ENCODE results near the gene IMP3.

IMP3 gene

DNA sequence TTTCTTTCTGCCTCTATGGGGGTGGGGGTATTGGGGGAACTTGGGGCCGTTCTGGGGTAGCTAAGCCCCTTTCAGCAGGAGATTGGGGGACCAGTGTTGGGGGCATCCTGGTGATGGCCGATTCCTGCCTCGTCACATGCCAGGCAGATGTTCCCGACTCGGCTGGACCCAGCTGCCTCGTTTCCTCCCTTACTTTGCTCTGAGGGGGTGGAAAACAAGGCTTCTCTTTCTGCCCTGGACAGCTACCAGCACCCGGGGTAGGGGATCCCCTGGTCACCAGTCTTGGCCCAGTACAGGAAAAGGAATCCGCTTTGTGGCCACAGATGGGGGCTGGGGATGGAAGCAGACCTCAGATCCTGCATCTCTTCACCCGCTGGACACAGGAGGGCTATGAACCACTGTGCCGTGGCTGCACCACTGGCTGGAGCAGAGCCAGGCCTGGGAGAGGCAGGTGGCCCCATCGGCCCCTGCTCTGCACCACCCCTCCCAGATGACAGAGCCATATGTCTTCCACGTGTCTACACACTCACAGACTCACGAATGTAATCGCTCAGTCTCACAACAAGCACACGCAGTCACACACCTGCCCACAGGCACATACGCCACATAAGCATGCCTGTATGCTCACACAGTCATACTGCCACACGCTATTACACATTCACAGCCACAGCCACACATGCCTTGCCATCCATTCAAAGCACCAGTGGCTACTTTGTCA lies 20.1 kb upstream of the IMP3 start:
- Histone ChIP-seq H3K9me3 (ENCODE audit: control insufficient read depth in 2 of 2, low read length in 2 of 2) (no peaks in the 10 kb centered on the region), H3K27ac (ENCODE audit: low read depth in 2 of 2, low read length in 2 of 2) (peak overlapping the region in 1 of 2 donors; percentile 67), H3K9ac (ENCODE audit: low read depth in 1 of 2, low read length in 2 of 2) (no peak overlapping the region), H3K36me3 (ENCODE audit: control insufficient read depth in 2 of 2, insufficient read depth in 2 of 2, low read length in 2 of 2) (peaks cover 13 to 20% of the 10 kb centered on the region in 2 donors), H3K4me3 (ENCODE audit: low read length in 2 of 2) (no peak overlapping the region), H3K27me3 (ENCODE audit: control insufficient read depth in 2 of 2, insufficient read depth in 2 of 2, low read length in 2 of 2) (no peaks in the 10 kb centered on the region), H3K4me1 (ENCODE audit: control insufficient read depth in 2 of 2, insufficient read depth in 2 of 2, low read length in 2 of 2) (peaks cover 24 to 29% of the 10 kb centered on the region in 2 donors)

DNA sequence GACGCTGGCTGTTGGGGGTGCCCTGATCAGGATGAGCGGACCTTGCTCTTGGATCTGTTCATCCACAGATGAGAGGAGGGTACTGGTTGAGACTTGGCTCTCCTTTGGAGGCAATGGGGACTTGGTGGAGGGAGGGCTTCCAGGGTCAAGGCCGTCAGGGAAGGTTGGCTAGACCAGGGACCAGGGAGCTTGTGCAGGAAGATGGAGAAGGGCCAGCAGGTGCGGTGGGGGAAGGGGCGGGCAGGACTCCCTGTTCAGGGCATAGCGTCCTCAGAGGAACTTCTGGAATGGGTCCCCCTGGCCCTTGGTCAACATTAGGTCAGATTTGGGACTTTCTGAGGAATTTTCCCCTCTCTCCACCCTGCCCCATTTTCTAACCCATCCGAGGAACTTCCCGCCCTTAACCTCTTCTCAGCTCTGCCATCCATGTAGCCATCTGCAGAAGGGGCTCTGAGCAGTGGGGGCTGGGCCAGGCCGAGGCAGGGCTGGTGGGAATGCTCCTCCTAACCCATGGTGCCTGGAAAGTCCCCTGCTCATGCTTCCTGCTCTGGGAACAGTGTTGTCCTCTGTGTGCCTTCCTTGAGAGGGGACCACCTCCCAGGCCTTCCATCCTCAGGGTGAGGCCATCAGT lies 19.2 kb upstream of the IMP3 start:
- Histone ChIP-seq H3K27ac (ENCODE audit: low read depth in 2 of 2, low read length in 2 of 2) (no peak overlapping the region), H3K4me1 (ENCODE audit: control insufficient read depth in 2 of 2, insufficient read depth in 2 of 2, low read length in 2 of 2) (peaks cover 18 to 23% of the 10 kb centered on the region in 2 donors), H3K9ac (ENCODE audit: low read depth in 1 of 2, low read length in 2 of 2) (no peak overlapping the region), H3K36me3 (ENCODE audit: control insufficient read depth in 2 of 2, insufficient read depth in 2 of 2, low read length in 2 of 2) (peaks cover 19 to 21% of the 10 kb centered on the region in 2 donors), H3K4me3 (ENCODE audit: low read length in 2 of 2) (no peak overlapping the region), H3K9me3 (ENCODE audit: control insufficient read depth in 2 of 2, low read length in 2 of 2) (no peaks in the 10 kb centered on the region), H3K27me3 (ENCODE audit: control insufficient read depth in 2 of 2, insufficient read depth in 2 of 2, low read length in 2 of 2) (no peaks in the 10 kb centered on the region)

DNA sequence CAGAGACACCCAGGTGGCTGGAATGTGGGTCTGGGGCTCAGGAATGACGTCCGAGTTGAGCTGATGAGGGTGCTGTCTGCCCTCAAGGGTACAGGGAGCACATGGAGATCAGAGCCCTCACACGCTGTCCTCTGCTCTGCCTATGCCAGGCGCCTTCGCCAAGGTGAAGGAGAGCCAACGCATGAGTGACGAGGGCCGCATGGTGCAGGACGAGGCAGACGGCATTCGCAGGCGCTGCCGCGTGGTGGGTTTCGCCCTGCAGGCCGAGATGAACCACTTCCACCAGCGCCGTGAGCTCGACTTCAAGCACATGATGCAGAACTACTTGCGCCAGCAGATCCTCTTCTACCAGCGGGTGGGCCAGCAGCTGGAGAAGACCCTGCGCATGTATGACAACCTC lies 16.8 kb upstream of the IMP3 start:
- Histone ChIP-seq H3K9ac (ENCODE audit: low read depth in 1 of 2, low read length in 2 of 2) (no peak overlapping the region), H3K4me3 (ENCODE audit: low read length in 2 of 2) (no peak overlapping the region), H3K36me3 (ENCODE audit: control insufficient read depth in 2 of 2, insufficient read depth in 2 of 2, low read length in 2 of 2) (peaks cover 19 to 24% of the 10 kb centered on the region in 2 donors), H3K27me3 (ENCODE audit: control insufficient read depth in 2 of 2, insufficient read depth in 2 of 2, low read length in 2 of 2) (no peaks in the 10 kb centered on the region), H3K4me1 (ENCODE audit: control insufficient read depth in 2 of 2, insufficient read depth in 2 of 2, low read length in 2 of 2) (peaks cover 24 to 25% of the 10 kb centered on the region in 2 donors), H3K27ac (ENCODE audit: low read depth in 2 of 2, low read length in 2 of 2) (no peak overlapping the region), H3K9me3 (ENCODE audit: control insufficient read depth in 2 of 2, low read length in 2 of 2) (no peaks in the 10 kb centered on the region)

DNA sequence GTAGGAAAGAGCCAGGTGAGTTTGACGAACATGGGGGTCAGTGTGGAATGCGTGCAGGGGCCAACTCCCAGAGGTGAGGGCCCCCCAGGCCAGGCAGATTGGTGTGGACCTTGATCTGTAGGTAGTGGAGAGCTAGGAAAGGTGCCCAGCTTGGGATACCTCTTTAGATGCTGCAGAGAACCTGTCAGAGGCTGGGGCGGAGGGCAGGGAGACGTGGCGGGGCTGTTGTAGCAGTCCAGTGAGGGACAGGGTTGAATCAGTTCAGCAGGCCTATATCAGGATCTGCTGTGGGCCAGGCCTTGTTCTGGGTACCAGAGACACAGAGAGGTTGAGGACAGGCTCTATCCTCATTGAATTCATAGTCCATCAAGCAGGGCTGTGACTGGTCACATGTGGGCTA lies 16.3 kb upstream of the IMP3 start:
- Histone ChIP-seq H3K9me3 (ENCODE audit: control insufficient read depth in 2 of 2, low read length in 2 of 2) (no peaks in the 10 kb centered on the region), H3K36me3 (ENCODE audit: control insufficient read depth in 2 of 2, insufficient read depth in 2 of 2, low read length in 2 of 2) (peaks cover 19 to 25% of the 10 kb centered on the region in 2 donors), H3K4me1 (ENCODE audit: control insufficient read depth in 2 of 2, insufficient read depth in 2 of 2, low read length in 2 of 2) (peaks cover 29% of the 10 kb centered on the region in 2 donors), H3K27ac (ENCODE audit: low read depth in 2 of 2, low read length in 2 of 2) (no peak overlapping the region), H3K9ac (ENCODE audit: low read depth in 1 of 2, low read length in 2 of 2) (no peak overlapping the region), H3K4me3 (ENCODE audit: low read length in 2 of 2) (no peak overlapping the region), H3K27me3 (ENCODE audit: control insufficient read depth in 2 of 2, insufficient read depth in 2 of 2, low read length in 2 of 2) (no peaks in the 10 kb centered on the region)

DNA sequence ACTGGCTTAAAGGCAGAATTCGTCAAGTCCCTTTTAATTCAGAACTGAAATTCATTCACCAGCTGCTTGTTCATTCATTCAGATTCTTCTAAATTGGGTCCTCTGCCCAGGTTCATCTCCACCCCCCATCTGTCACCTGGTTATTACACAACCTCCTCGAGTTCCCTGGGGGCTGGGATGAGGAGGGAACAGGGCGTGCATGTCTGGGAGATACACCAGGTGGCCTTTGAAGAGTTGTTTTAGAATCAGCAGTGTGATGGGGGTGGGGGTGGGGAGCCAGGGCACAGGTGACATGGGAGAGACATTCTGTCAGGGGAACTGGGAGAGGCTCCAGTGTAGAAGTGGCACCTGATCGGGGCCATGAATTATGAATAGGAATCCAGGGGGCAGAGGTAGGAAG lies 15.9 kb upstream of the IMP3 start:
- H3K27ac ChIP-seq (ENCODE audit: low read depth in 2 of 2, low read length in 2 of 2), result no peak overlapping the region
- H3K36me3 ChIP-seq (ENCODE audit: control insufficient read depth in 2 of 2, insufficient read depth in 2 of 2, low read length in 2 of 2), result peaks cover 19 to 26% of the 10 kb centered on the region in 2 donors
- H3K27me3 ChIP-seq (ENCODE audit: control insufficient read depth in 2 of 2, insufficient read depth in 2 of 2, low read length in 2 of 2), result no peaks in the 10 kb centered on the region

DNA sequence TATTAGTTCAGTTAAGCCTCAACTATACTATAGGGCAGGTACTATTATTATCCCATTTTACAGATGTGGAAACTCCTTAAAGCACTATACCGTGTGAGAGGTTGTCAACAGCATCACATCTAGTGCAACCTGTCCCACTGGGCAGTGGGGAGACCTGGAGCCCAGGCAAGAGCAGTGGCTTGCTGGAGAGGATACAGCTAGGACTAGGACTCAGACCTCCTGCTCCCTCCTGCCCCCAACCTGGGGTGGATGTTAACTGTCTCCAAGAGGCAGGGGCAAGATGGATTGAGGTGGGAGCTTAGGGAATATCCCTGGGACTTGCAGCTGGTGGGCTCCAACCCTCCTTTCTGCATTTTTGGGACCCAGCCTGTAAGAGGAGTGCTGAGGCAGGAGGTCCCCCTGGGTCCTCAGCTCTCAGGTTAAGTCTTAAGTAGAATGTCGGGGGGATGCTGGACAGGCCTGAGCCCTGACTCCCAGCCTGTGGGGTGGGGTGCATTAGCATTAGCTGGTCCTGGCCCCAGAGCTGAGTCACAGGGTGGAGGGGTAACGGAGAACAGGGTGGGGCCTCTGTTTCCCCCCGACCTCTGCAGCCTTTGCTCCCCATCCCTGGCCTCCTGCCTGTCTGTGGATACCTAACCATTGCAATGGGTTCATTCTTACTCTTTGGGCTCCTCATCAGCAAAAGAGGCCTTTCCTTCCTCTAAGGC lies 14.3 kb upstream of the IMP3 start:
- peaks cover 37 to 39% of the 10 kb centered on the region in 2 donors for H3K4me1 ChIP-seq (ENCODE audit: control insufficient read depth in 2 of 2, insufficient read depth in 2 of 2, low read length in 2 of 2)
- H3K27me3 ChIP-seq (ENCODE audit: control insufficient read depth in 2 of 2, insufficient read depth in 2 of 2, low read length in 2 of 2), result no peaks in the 10 kb centered on the region
- no peak overlapping the region for H3K27ac ChIP-seq (ENCODE audit: low read depth in 2 of 2, low read length in 2 of 2)
- H3K4me3 ChIP-seq (ENCODE audit: low read length in 2 of 2), result no peak overlapping the region
- peaks cover 12 to 38% of the 10 kb centered on the region in 2 donors for H3K36me3 ChIP-seq (ENCODE audit: control insufficient read depth in 2 of 2, insufficient read depth in 2 of 2, low read length in 2 of 2)
- no peak overlapping the region for H3K9ac ChIP-seq (ENCODE audit: low read depth in 1 of 2, low read length in 2 of 2)
- no peaks in the 10 kb centered on the region for H3K9me3 ChIP-seq (ENCODE audit: control insufficient read depth in 2 of 2, low read length in 2 of 2)

More for the DNA sequence above, 15.9 kb upstream of the IMP3 start:
- H3K9me3 ChIP-seq (ENCODE audit: control insufficient read depth in 2 of 2, low read length in 2 of 2), result no peaks in the 10 kb centered on the region
- no peak overlapping the region for H3K4me3 ChIP-seq (ENCODE audit: low read length in 2 of 2)
- peaks cover 32 to 33% of the 10 kb centered on the region in 2 donors for H3K4me1 ChIP-seq (ENCODE audit: control insufficient read depth in 2 of 2, insufficient read depth in 2 of 2, low read length in 2 of 2)
- H3K9ac ChIP-seq (ENCODE audit: low read depth in 1 of 2, low read length in 2 of 2), result no peak overlapping the region

DNA sequence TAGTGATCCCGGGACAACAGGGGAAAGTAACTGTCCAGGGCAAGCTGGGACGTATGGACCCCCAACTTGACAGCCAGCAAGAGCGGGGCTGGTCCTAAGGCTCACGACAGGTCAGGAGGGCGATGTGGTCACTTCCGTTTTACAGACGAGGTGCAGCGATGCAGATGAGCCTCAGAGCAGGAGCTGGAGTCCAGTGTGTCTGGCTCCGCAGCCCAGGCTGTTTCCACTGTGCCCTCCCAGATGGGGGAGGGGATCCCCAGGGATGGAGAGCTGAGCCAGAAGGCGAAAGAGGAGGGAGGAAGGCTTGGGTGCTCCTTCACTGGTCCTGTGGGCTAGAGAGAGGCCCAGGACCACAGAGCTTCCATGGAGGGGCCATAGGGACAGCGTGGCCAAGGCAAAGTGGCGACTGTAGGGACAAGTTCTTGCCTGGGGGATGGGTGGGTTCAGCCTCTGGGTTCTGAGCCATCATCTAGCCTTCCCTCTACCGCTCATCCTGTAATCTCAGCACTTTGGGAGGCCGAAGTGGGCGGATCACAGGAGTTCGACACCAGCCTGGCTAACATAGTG lies 13.4 kb upstream of the IMP3 start:
- H3K4me1 ChIP-seq (ENCODE audit: control insufficient read depth in 2 of 2, insufficient read depth in 2 of 2, low read length in 2 of 2), result peaks cover 46 to 49% of the 10 kb centered on the region in 2 donors
- no peaks in the 10 kb centered on the region for H3K9me3 ChIP-seq (ENCODE audit: control insufficient read depth in 2 of 2, low read length in 2 of 2)
- no peak overlapping the region for H3K9ac ChIP-seq (ENCODE audit: low read depth in 1 of 2, low read length in 2 of 2)
- peaks cover 12 to 37% of the 10 kb centered on the region in 2 donors for H3K36me3 ChIP-seq (ENCODE audit: control insufficient read depth in 2 of 2, insufficient read depth in 2 of 2, low read length in 2 of 2)
- no peak overlapping the region for H3K4me3 ChIP-seq (ENCODE audit: low read length in 2 of 2)
- no peaks in the 10 kb centered on the region for H3K27me3 ChIP-seq (ENCODE audit: control insufficient read depth in 2 of 2, insufficient read depth in 2 of 2, low read length in 2 of 2)
- H3K27ac ChIP-seq (ENCODE audit: low read depth in 2 of 2, low read length in 2 of 2), result no peak overlapping the region

DNA sequence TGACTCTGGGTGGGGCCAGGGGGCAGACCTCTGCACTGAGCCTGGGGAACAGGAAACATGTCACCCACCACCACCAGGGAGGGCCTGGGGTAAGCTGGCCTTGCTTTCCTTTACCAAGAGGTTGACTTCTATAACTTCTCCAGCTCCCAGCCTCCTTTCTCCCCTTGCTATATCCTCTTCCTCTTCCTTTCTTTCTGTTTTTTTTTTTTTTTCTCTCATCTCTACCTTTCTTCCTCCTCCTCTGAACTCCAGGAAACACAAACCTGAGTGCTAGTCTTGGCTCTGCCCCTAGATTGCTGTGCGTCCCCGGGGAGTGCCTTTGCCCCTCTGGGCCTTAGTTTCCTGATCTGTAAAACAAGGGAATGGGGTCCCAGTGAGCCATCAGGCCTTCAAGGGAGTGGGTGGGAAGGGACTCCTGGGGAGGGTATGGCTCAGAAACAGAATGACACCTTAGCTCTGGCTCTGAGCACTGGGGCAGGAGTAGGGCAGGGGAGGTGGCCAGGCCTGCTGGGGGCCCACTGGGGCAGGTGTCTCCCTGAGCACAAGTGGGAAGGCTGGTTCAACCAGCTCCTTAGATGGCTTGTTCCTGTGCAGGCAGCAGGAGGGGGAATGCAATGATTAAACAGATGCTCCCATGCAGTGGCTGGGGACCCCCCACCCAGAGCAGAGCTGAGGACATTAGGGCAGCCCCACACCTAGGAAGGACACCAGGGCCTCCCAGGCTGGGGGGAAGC lies 12.0 kb upstream of the IMP3 start:
- no peaks in the 10 kb centered on the region for H3K9me3 ChIP-seq (ENCODE audit: control insufficient read depth in 2 of 2, low read length in 2 of 2)
- H3K4me1 ChIP-seq (ENCODE audit: control insufficient read depth in 2 of 2, insufficient read depth in 2 of 2, low read length in 2 of 2), result peaks cover 47 to 51% of the 10 kb centered on the region in 2 donors
- H3K36me3 ChIP-seq (ENCODE audit: control insufficient read depth in 2 of 2, insufficient read depth in 2 of 2, low read length in 2 of 2), result peaks cover 7 to 23% of the 10 kb centered on the region in 2 donors
- peak overlapping the region; percentile 61 to 94 for H3K4me3 ChIP-seq (ENCODE audit: low read length in 2 of 2)
- H3K9ac ChIP-seq (ENCODE audit: low read depth in 1 of 2, low read length in 2 of 2), result peak overlapping the region; percentile 41 to 52
- peak overlapping the region; percentile 9 to 48 for H3K27ac ChIP-seq (ENCODE audit: low read depth in 2 of 2, low read length in 2 of 2)
- H3K27me3 ChIP-seq (ENCODE audit: control insufficient read depth in 2 of 2, insufficient read depth in 2 of 2, low read length in 2 of 2), result no peaks in the 10 kb centered on the region

DNA sequence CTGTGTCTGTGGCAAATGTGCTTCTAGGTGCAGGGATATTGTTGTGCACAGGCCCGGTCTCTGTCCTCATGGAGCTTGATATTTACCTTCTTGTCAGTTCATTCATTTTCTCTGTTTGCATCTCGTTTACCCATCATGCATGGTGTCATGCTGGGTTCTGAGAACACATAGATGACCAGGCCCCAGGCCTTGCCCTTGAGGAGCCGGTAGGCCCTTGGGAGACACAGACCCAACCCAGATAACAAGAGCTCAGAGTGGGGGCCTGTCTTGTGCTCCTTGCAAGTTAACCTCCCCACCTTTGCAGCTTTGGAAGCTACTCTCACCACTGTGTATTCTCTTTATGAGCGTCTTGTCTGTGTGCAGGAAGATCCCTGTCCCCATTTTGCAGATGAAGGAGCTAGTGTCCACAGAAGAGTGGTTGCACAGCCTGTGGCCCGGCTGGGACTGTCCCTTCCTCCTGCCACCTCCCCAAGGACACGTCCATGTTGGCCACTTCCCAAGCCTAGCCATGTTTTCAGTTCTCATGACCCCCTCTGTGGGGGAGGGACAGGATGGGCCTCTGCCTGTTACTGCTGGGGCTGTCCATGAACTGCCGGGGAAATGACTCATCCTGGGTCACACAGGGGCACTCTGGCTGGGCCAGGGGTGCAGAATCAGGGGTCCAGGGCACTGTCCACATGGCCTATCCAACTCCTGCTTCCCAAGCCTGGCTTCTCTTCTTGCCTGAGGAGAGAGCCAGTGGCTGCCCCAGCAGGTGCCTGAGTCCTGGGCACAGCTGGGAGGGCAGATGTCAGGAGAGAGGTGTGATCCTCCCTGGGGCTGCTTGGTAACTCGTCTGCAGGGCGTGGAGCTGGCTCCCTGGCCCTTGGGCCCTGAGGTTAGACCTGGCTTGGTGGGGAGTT lies 11.1 kb upstream of the IMP3 start:
- peak overlapping the region; percentile 61 to 94 for H3K4me3 ChIP-seq (ENCODE audit: low read length in 2 of 2)
- peak overlapping the region; percentile 34 to 52 for H3K9ac ChIP-seq (ENCODE audit: low read depth in 1 of 2, low read length in 2 of 2)
- peak overlapping the region; percentile 9 to 48 for H3K27ac ChIP-seq (ENCODE audit: low read depth in 2 of 2, low read length in 2 of 2)
- peaks cover 55 to 58% of the 10 kb centered on the region in 2 donors for H3K4me1 ChIP-seq (ENCODE audit: control insufficient read depth in 2 of 2, insufficient read depth in 2 of 2, low read length in 2 of 2)
- H3K27me3 ChIP-seq (ENCODE audit: control insufficient read depth in 2 of 2, insufficient read depth in 2 of 2, low read length in 2 of 2), result no peaks in the 10 kb centered on the region
- peaks cover 7 to 18% of the 10 kb centered on the region in 2 donors for H3K36me3 ChIP-seq (ENCODE audit: control insufficient read depth in 2 of 2, insufficient read depth in 2 of 2, low read length in 2 of 2)
- no peaks in the 10 kb centered on the region for H3K9me3 ChIP-seq (ENCODE audit: control insufficient read depth in 2 of 2, low read length in 2 of 2)
